Measurements from ENCODE around the gene COL5A3. TPM values are rescaled to one million over a fixed set of nuclear protein-coding genes. Genes with fewer than 3 reads are reported as not detected.

Gene COL5A3
- polyA plus RNA-seq, 3 donors from 2014 or later = not detected

DNA sequence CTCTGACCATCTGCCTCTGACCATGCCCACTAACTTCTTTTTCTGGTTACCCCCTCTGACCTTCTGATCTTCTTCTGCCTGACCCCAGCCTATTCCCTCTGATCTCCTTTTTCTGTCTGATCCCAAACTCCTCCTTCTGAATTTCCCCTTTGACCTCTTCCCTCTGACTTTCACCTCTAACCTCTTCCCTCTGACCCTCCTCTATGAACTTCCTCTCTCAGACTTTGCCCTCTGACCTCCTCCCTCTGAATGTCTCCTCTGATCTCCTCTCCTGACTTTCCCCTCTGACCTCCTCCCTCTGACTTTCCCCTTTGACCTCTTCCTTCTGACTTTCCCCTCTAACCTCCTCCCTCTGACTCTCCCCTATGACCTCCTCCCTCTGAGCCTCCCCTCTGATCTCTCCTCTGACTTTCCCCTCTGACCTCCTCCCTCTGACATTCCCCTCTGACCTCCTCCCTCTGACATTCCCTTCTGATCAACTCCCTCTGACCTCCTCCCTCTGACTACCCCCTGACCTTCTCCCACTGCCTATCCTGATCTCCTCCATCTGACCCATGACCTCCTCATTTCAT is 3.5 kb downstream of the COL5A3 start:
- Mint-ChIP-seq H3K27me3 (ENCODE audit: low read depth in 3 of 3) (peaks cover 14 to 23% (median 18%) of the 10 kb centered on the region in 3 donors), H3K9me3 (no peaks in the 10 kb centered on the region)

GRCh38 chr19:10006335-10006708 is 4.0 kb downstream of the COL5A3 start:
- Mint-ChIP-seq H3K4me3 (peak overlapping the region; percentile 65 to 81 (median 75)), H3K36me3 (peaks cover 0 to 4% (median 0%) of the 10 kb centered on the region in 3 donors), H3K9me3 (no peaks in the 10 kb centered on the region), H3K4me1 (peaks cover 61 to 73% of the 10 kb centered on the region in 2 donors), H3K27ac (peak overlapping the region; percentile 31 to 85 (median 65)), H3K27me3 (ENCODE audit: low read depth in 3 of 3) (peaks cover 14 to 23% (median 18%) of the 10 kb centered on the region in 3 donors)
- peak; percentile 12 to 44 (median 28) for DNase-seq

More for the DNA sequence above, 3.5 kb downstream of the COL5A3 start:
- Mint-ChIP-seq H3K36me3 (peaks cover 0 to 4% (median 0%) of the 10 kb centered on the region in 3 donors), H3K4me3 (peak overlapping the region; percentile 65 to 81 (median 75)), H3K27ac (peak overlapping the region; percentile 31 to 85 (median 65)), H3K4me1 (peaks cover 61 to 73% of the 10 kb centered on the region in 2 donors)
- DNase-seq = no peak

DNA sequence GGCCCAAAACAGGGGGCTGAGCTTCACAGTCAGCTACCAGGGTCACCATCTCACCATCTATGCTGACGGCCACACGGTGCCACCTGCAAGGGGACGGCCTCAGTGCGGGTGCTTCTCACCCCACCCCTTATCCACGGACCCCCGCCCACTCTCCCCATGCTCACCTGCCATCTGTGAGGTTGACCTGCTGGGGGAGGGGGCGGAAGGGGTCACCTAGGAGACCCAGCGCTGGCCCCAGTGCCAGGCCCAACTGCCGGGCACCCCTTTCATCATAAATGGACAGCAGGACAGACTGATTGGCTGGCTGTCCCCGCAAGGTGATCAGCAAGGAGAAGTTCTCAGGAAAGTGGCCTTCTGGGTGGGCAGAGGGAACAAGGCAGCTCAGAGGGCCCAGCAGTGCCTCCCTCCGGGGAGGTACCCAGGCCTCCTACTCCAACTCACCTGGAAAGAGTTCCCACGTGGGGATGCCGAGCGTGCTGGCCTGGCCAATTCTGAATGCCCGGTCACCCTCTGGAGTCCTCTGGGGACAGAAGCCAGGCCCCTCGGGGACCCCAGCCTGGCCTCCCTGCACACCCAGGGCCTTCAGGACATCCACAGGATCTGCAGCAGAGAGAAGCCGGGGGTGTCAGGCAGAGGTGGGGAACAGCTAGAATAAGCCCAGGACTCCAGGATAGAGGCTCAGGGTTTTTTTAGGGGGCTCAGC is 4.5 kb downstream of the COL5A3 start:
- Mint-ChIP-seq H3K27me3 (ENCODE audit: low read depth in 3 of 3) (peaks cover 12 to 23% (median 18%) of the 10 kb centered on the region in 3 donors), H3K27ac (peak overlapping the region in 2 of 6 donors; percentile 64 to 70), H3K9me3 (no peaks in the 10 kb centered on the region), H3K36me3 (peaks cover 0 to 4% (median 0%) of the 10 kb centered on the region in 3 donors), H3K4me3 (peak overlapping the region in 4 of 5 donors; percentile 73 to 81 (median 76)), H3K4me1 (peaks cover 61 to 70% of the 10 kb centered on the region in 2 donors)
- no peak for DNase-seq

- H3K4me3 Mint-ChIP-seq = peak overlapping the region in 4 of 5 donors; percentile 57 to 81 (median 66)
- peak overlapping the region in 4 of 6 donors; percentile 10 to 52 (median 18) for H3K27ac Mint-ChIP-seq
- peaks cover 11 to 23% (median 19%) of the 10 kb centered on the region in 3 donors for H3K27me3 Mint-ChIP-seq (ENCODE audit: low read depth in 3 of 3)
- no peak for DNase-seq
- H3K36me3 Mint-ChIP-seq = peaks cover 0 to 9% (median 0%) of the 10 kb centered on the region in 3 donors
- no peaks in the 10 kb centered on the region for H3K9me3 Mint-ChIP-seq
- H3K4me1 Mint-ChIP-seq = peaks cover 62 to 71% of the 10 kb centered on the region in 2 donors
Observed at GRCh38 chr19:10004617-10005016, 5.7 kb downstream of the COL5A3 start.

GRCh38 chr19:10003271-10003670 is 7.0 kb downstream of the COL5A3 start:
- Mint-ChIP-seq H3K4me3 (peak overlapping the region in 2 of 5 donors; percentile 30 to 77), H3K36me3 (peaks cover 0 to 9% (median 0%) of the 10 kb centered on the region in 3 donors), H3K27me3 (ENCODE audit: low read depth in 3 of 3) (peaks cover 6 to 18% (median 10%) of the 10 kb centered on the region in 3 donors), H3K27ac (peak overlapping the region in 1 of 6 donors; percentile 34), H3K9me3 (no peaks in the 10 kb centered on the region), H3K4me1 (peaks cover 51 to 61% of the 10 kb centered on the region in 2 donors)
- no peak for DNase-seq

DNA sequence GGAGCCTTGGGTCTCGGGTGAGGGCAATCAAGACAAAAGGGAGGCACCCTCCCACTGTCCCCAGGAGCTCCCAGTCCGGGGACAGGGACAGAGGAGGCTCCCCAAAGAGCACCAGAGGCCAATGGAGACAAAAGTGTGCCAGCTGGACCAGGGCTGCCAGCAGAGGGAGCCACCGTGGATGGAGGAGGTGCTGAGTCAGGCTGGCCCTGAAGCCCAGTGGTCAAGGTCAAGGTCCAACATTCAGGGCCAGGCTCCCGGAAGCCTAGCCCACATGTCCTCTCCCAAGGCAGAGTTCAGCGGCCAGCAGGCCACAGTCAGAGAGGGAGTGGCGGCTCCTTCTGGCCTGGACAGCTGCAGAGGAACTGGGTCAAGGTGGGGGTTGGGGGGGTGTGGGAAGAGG is 8.4 kb downstream of the COL5A3 start:
- DNase-seq = no peak
- Mint-ChIP-seq H3K36me3 (peaks cover 0 to 11% (median 0%) of the 10 kb centered on the region in 3 donors), H3K4me1 (peaks cover 38 to 49% of the 10 kb centered on the region in 2 donors), H3K27me3 (ENCODE audit: low read depth in 3 of 3) (peaks cover 6 to 15% (median 7%) of the 10 kb centered on the region in 3 donors), H3K9me3 (no peaks in the 10 kb centered on the region), H3K27ac (peak overlapping the region in 1 of 6 donors; percentile 29), H3K4me3 (no peak overlapping the region)

- peak; percentile 47 to 61 (median 53) for DNase-seq
- H3K9me3 Mint-ChIP-seq = no peaks in the 10 kb centered on the region
- peak overlapping the region in 2 of 5 donors; percentile 40 to 53 for H3K4me3 Mint-ChIP-seq
- peaks cover 2 to 15% (median 6%) of the 10 kb centered on the region in 3 donors for H3K27me3 Mint-ChIP-seq (ENCODE audit: low read depth in 3 of 3)
- peak overlapping the region in 2 of 6 donors; percentile 61 to 66 for H3K27ac Mint-ChIP-seq
- peaks cover 22 to 33% of the 10 kb centered on the region in 2 donors for H3K4me1 Mint-ChIP-seq
- peaks cover 0 to 15% (median 0%) of the 10 kb centered on the region in 3 donors for H3K36me3 Mint-ChIP-seq
Observed at GRCh38 chr19:10000171-10000826, 10.0 kb downstream of the COL5A3 start.

GRCh38 chr19:9996541-9996940 is 13.8 kb downstream of the COL5A3 start:
- Mint-ChIP-seq H3K4me3 (no peak overlapping the region), H3K27ac (no peak overlapping the region), H3K9me3 (no peaks in the 10 kb centered on the region), H3K27me3 (ENCODE audit: low read depth in 3 of 3) (peaks cover 5 to 15% (median 6%) of the 10 kb centered on the region in 3 donors), H3K36me3 (peaks cover 0 to 11% (median 0%) of the 10 kb centered on the region in 3 donors), H3K4me1 (peaks cover 6 to 7% of the 10 kb centered on the region in 2 donors)
- no peak for DNase-seq

GRCh38 chr19:9995999-9996398 is 14.3 kb downstream of the COL5A3 start:
- Mint-ChIP-seq H3K4me3 (no peak overlapping the region), H3K36me3 (peaks cover 0 to 15% (median 0%) of the 10 kb centered on the region in 3 donors), H3K27me3 (ENCODE audit: low read depth in 3 of 3) (peaks cover 6 to 15% (median 6%) of the 10 kb centered on the region in 3 donors), H3K9me3 (no peaks in the 10 kb centered on the region), H3K4me1 (peaks cover 6 to 7% of the 10 kb centered on the region in 2 donors), H3K27ac (no peak overlapping the region)
- no peak for DNase-seq

DNA sequence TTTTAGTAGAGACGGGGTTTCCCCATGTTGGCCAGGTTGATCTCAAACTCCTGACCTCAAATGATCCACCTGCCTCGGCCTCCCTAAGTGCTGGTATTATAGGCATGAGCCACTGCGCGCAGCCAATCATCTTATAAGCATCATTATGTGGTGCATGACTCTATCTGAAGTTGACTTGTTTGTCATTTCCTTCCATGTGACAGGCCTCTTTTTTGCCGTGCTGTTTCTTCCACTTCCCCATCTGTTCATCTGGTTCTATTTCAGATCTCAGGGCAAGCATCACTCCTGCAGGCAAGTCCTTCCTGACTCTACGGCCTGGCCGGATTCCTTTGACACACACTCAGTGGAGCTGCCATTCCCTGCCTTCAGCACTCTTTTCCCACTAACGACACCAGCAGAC is 15.2 kb downstream of the COL5A3 start:
- DNase-seq = no peak
- Mint-ChIP-seq H3K27me3 (ENCODE audit: low read depth in 3 of 3) (peaks cover 4 to 8% (median 4%) of the 10 kb centered on the region in 3 donors), H3K27ac (no peak overlapping the region), H3K36me3 (peaks cover 0 to 14% (median 0%) of the 10 kb centered on the region in 3 donors), H3K4me1 (peaks cover 1 to 2% of the 10 kb centered on the region in 2 donors), H3K9me3 (no peaks in the 10 kb centered on the region), H3K4me3 (no peak overlapping the region)

GRCh38 chr19:9991425-9992191 is 18.7 kb downstream of the COL5A3 start:
- H3K27ac Mint-ChIP-seq = no peak overlapping the region

GRCh38 chr19:9989504-9989903 is 20.8 kb downstream of the COL5A3 start:
- H3K4me1 Mint-ChIP-seq = no peaks in the 10 kb centered on the region
- no peaks in the 10 kb centered on the region for H3K9me3 Mint-ChIP-seq
- no peak for DNase-seq
- H3K27me3 Mint-ChIP-seq (ENCODE audit: low read depth in 3 of 3) = peaks cover 2 to 4% (median 4%) of the 10 kb centered on the region in 3 donors
- peaks cover 0 to 5% (median 0%) of the 10 kb centered on the region in 3 donors for H3K36me3 Mint-ChIP-seq
- H3K27ac Mint-ChIP-seq = no peak overlapping the region
- H3K4me3 Mint-ChIP-seq = no peak overlapping the region

More at GRCh38 chr19:9991425-9992191, 18.7 kb downstream of the COL5A3 start:
- Mint-ChIP-seq H3K4me1 (no peaks in the 10 kb centered on the region), H3K36me3 (peaks cover 0 to 6% (median 0%) of the 10 kb centered on the region in 3 donors), H3K9me3 (no peaks in the 10 kb centered on the region), H3K4me3 (no peak overlapping the region), H3K27me3 (ENCODE audit: low read depth in 3 of 3) (peaks cover 2 to 4% (median 4%) of the 10 kb centered on the region in 3 donors)
- no peak for DNase-seq

DNA sequence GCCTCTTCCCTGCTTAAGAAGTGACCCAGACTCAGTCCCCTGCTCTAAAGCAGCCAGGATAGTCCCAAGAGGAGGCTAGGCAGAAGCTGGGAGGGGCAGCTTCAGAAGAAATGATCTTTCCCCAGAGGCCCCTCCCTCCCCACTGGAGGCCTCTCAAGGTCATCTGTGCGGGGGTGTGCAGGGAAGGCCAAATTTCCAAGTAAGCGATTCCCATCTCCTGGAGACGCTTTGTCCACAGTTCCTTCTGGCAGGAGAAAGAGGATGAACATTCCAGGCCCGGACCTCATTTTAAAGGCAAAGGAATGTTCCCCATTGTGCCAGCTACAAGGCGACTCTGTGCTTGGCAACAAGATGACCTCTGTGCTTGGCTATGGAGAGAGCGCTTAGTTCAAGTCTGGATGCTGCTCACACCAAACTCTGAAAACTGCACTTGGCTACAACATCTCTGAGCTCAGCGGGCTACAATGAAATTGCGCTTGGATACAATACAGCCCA is 23.5 kb downstream of the COL5A3 start:
- no peaks in the 10 kb centered on the region for H3K4me1 Mint-ChIP-seq
- no peak overlapping the region for H3K27ac Mint-ChIP-seq
- no peak for DNase-seq
- H3K9me3 Mint-ChIP-seq = no peaks in the 10 kb centered on the region
- H3K36me3 Mint-ChIP-seq = peaks cover 0 to 5% (median 0%) of the 10 kb centered on the region in 3 donors
- peaks cover 0 to 4% (median 2%) of the 10 kb centered on the region in 3 donors for H3K27me3 Mint-ChIP-seq (ENCODE audit: low read depth in 3 of 3)
- H3K4me3 Mint-ChIP-seq = no peak overlapping the region

All from immature natural killer cell (primary cell).